Activated B cell treated with CpG ODN at 0.5 μM for 24 hours (primary cell): ENCODE measurements around the gene INTS13. TPM values are rescaled to one million over a fixed set of nuclear protein-coding genes. Genes with fewer than 3 reads are reported as not detected.
"Not testable (repeated sequence)": the region's sequence is repeated elsewhere in the genome, so short reads cannot be mapped to it uniquely, and the experiment has no call there.

Experiments used
- ATAC-seq: fragments of 200-7000 bp; cut with Tn5 transposase; one replicate; pipeline ENCODE4 v1.10.0; 2021; ENCODE audit warnings: low read depth, mild to moderate bottlenecking, moderate library complexity
- CTCF ChIA-PET: fragments of 350-600 bp; sonication (Branson Sonifier 250); formaldehyde crosslinking; loops from one replicate; lab custom pipeline; 2021; ENCODE audit warnings: antibody characterized with exemption; lab: Charles Lee
- POLR2A ChIA-PET: fragments of 350-600 bp; sonication (Branson Sonifier 250); formaldehyde crosslinking; loops from one replicate; lab custom pipeline; 2021; ENCODE audit warnings: antibody characterized with exemption; lab: Charles Lee
- DNase-seq: peaks from one replicate; pipeline ENCODE4 v3.0.0; 2022
- H3K27ac Mint-ChIP-seq: one replicate; pipeline ENCODE4 v1.8.0; 2020; ENCODE audit warnings: mixed read lengths
- H3K27me3 Mint-ChIP-seq: one replicate; pipeline ENCODE4 v1.8.0; 2021; ENCODE audit warnings: mixed read lengths
- H3K36me3 Mint-ChIP-seq: one replicate; pipeline ENCODE4 v1.8.0; 2021; ENCODE audit warnings: low read depth, mixed read lengths
- H3K4me1 Mint-ChIP-seq: one replicate; pipeline ENCODE4 v1.8.0; 2021; ENCODE audit warnings: mixed read lengths
- H3K4me3 Mint-ChIP-seq: one replicate; pipeline ENCODE4 v1.8.0; 2020; ENCODE audit warnings: mild to moderate bottlenecking, mixed read lengths
- H3K9me3 Mint-ChIP-seq: one replicate; pipeline ENCODE4 v1.8.0; 2020; ENCODE audit warnings: mixed read lengths
- intact Hi-C: fragments of 100-400 bp; cut with micrococcal nuclease; formaldehyde crosslinking; loops from one replicate; pipeline ENCODE4 v1.15.1; 2024
- total RNA-seq: library from RNA; stranded (reverse); gene quantifications from 2 replicates; pipeline ENCODE4 v1.2.3, GENCODE V29; 2022
- TF ChIP-seq, protein P1 (sequence below): fragments of 200-600 bp; IDR thresholded peaks from one replicate; pipeline ENCODE4 v1.8.0; 2022; ENCODE audit warnings: antibody characterized with exemption, mild to moderate bottlenecking

The INTS13 gene
- total RNA-seq, 1 donor from 2014 or later = 25.0 TPM

- ATAC-seq = no peak
- Mint-ChIP-seq H3K4me3 (no peak overlapping the region), H3K4me1 (peaks cover 9% of the 10 kb centered on the region), H3K36me3 (no peaks in the 10 kb centered on the region), H3K9me3 (no peaks in the 10 kb centered on the region), H3K27me3 (no peaks in the 10 kb centered on the region), H3K27ac (no peak overlapping the region)
- POLR2A ChIA-PET = no interaction called here
- DNase-seq = no peak
- CTCF ChIA-PET = interaction anchor here (1.5 kb wide), 1 partner anchor 18 kb away, joined by 7 read pairs; no protein-coding TSS in a partner anchor
- intact Hi-C loops = no loop called here
- TF ChIP-seq, protein P1, sequence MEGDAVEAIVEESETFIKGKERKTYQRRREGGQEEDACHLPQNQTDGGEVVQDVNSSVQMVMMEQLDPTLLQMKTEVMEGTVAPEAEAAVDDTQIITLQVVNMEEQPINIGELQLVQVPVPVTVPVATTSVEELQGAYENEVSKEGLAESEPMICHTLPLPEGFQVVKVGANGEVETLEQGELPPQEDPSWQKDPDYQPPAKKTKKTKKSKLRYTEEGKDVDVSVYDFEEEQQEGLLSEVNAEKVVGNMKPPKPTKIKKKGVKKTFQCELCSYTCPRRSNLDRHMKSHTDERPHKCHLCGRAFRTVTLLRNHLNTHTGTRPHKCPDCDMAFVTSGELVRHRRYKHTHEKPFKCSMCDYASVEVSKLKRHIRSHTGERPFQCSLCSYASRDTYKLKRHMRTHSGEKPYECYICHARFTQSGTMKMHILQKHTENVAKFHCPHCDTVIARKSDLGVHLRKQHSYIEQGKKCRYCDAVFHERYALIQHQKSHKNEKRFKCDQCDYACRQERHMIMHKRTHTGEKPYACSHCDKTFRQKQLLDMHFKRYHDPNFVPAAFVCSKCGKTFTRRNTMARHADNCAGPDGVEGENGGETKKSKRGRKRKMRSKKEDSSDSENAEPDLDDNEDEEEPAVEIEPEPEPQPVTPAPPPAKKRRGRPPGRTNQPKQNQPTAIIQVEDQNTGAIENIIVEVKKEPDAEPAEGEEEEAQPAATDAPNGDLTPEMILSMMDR = no peak
These were observed 70.7 kb downstream of the INTS13 start for GRCh38 chr12:26867080-26867479.

DNA sequence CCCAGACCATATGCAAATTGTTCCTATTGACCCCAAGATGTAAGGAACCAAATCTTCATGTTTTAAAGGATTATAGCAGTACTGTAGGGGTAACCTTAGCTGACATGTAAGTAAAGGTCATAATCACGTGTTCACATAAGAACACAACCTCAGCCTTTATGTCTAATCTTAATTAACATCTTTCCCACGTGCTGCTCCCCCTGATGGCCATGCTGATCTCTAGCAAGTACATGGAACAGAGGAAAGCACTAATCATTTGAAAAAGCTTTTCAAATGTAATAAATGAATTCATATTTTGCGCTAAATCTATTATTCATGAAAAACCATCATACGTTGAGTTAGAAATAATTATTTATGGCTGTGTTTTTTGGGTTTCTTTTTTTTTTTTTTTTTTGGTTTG, 74.3 kb downstream of the INTS13 start:
- TF ChIP-seq, protein P1 = no peak
- peaks cover 9% of the 10 kb centered on the region for H3K4me1 Mint-ChIP-seq
- H3K36me3 Mint-ChIP-seq = no peaks in the 10 kb centered on the region
- H3K27me3 Mint-ChIP-seq = no peaks in the 10 kb centered on the region
- peaks cover 3% of the 10 kb centered on the region for H3K9me3 Mint-ChIP-seq
- ChIA-PET POLR2A (no interaction called here), CTCF (interaction anchor here (0.7 to 2.1 kb wide), 5 partner anchors 9 to 153 kb away, joined by 4 to 11 read pairs (median 4); no protein-coding TSS in a partner anchor)
- no peak for DNase-seq
- intact Hi-C loops = no loop called here
- H3K4me3 Mint-ChIP-seq = no peak overlapping the region
- ATAC-seq = no peak
- H3K27ac Mint-ChIP-seq = no peak overlapping the region

DNA sequence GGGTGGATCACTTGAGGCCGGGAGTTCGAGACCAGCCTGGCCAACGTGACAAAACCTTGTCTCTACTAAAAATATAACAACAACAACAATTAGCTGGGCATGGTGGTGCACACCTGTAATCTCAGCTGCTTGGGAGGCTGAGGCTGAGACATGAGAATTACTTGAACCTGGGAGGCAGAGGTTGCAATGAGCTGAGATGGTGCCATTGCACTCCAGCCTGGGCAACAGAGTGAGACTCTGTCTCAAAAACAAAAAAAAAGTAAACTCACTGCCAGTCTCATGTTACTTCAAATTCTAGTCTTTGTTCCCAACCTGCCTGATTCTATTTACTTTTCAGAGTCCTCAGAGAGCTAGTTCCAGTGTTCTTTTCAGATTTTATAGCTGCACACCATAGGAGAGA, 75.0 kb downstream of the INTS13 start:
- H3K9me3 Mint-ChIP-seq, H3K27ac Mint-ChIP-seq, H3K4me1 Mint-ChIP-seq, DNase-seq, POLR2A ChIA-PET, intact Hi-C loops, H3K4me3 Mint-ChIP-seq, H3K36me3 Mint-ChIP-seq, H3K27me3 Mint-ChIP-seq, ATAC-seq: not testable (repeated sequence)
- CTCF ChIA-PET = interaction anchor here (1.8 to 2.1 kb wide), 3 partner anchors 8 to 24 kb away, joined by 4 to 11 read pairs (median 9); no protein-coding TSS in a partner anchor

- no peaks in the 10 kb centered on the region for H3K27me3 Mint-ChIP-seq
- H3K4me3 Mint-ChIP-seq = no peak overlapping the region
- TF ChIP-seq, protein P1 = no peak
- intact Hi-C loops = no loop called here
- no peaks in the 10 kb centered on the region for H3K4me1 Mint-ChIP-seq
- H3K9me3 Mint-ChIP-seq = peaks cover 3% of the 10 kb centered on the region
- ChIA-PET CTCF (no interaction called here), POLR2A (no interaction called here)
- no peak overlapping the region for H3K27ac Mint-ChIP-seq
- no peaks in the 10 kb centered on the region for H3K36me3 Mint-ChIP-seq
- DNase-seq = no peak
- no peak for ATAC-seq
These were observed 76.1 kb downstream of the INTS13 start for GRCh38 chr12:26861690-26862089.

DNA sequence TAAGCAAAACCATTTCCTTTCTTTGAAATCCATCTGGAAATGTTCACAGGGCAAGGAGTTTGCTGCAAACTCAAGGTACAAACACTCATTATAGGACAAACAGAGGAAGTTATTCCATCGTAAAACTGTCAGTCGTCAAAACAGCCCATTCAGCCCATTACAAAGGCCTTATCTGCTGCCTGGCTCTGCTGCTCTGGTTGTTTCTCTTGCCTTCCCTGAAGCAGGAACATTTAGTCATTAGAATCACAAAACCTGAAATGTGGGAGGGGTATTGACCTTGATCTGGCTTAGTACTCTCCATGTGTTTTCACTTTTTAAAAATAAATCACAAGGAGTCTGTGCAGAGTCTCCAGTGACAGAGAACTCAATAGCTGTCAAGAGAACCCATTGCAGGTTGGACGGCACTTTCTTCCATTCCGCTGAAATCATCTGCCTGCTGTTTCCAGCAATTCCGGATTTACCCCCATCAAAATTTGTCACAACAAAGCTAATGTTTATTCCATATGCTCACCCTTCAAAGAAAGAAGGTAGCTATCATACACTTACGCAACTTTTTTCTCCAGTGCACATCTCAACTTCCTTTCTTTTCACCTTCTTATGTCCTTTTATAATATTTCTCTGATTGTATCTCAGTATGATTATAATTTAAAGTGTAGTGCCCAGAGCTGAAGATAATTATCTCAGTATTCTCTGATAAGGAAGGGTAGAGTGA, 80.2 kb downstream of the INTS13 start:
- intact Hi-C loops = no loop called here
- POLR2A ChIA-PET = no interaction called here

More for the DNA sequence above, 80.2 kb downstream of the INTS13 start:
- peaks cover 3% of the 10 kb centered on the region for H3K9me3 Mint-ChIP-seq
- no peaks in the 10 kb centered on the region for H3K27me3 Mint-ChIP-seq
- no peak overlapping the region for H3K27ac Mint-ChIP-seq
- DNase-seq = no peak
- ATAC-seq = no peak
- TF ChIP-seq, protein P1 = no peak
- H3K4me1 Mint-ChIP-seq = no peaks in the 10 kb centered on the region
- CTCF ChIA-PET = interaction anchor here (0.8 to 1.4 kb wide), 2 partner anchors 12 to 27 kb away, joined by 3 to 6 read pairs; no protein-coding TSS in a partner anchor
- no peaks in the 10 kb centered on the region for H3K36me3 Mint-ChIP-seq
- no peak overlapping the region for H3K4me3 Mint-ChIP-seq
